ENCODE results near the gene ACAD9.
"Not testable (repeated sequence)": the region's sequence is repeated elsewhere in the genome, so short reads cannot be mapped to it uniquely, and the experiment has no call there.

ACAD9 gene

DNA sequence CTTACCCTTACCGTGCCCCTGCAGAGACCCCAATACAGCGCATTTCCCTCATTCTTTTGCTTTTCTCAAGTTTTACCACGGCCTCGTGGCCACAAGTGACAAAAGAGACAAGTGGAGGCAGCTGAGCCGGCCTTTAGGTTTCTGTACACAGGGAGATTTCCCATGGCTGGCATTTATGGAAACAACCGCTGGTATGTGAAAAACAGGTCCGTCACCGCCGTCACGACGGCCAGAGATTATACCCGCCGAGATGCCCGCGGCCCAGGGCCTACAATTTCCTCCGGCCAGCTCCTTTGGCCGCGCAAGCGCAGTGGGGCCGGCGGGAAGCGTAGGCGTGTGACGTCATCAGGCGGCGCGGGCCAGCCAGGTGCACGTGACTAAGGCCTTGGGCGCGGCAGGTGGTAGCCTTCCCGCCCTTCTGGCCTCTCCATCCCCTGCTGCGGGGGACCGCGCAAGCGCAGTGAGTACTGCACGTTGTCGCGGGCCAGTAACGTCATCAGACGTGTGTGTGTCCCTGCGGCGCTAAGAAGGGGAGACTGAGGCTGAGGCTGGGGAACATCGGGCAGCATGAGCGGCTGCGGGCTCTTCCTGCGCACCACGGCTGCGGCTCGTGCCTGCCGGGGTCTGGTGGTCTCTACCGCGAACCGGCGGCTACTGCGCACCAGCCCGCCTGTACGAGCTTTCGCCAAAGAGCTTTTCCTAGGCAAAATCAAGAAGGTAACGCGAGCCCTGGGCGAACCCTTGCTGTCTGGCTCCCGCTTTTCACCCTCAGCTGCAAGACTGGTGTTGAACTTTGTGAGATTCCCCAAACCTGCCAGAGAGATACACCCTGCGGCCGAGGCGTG lies at the start of gene ACAD9:
Gene ACAD9, plus strand, starts transcription at position 496 of the 845 bp plus-strand sequence. Its CDS starts 72 bp downstream, at position 568.
- peak; percentile 99 for DNase-seq

DNA sequence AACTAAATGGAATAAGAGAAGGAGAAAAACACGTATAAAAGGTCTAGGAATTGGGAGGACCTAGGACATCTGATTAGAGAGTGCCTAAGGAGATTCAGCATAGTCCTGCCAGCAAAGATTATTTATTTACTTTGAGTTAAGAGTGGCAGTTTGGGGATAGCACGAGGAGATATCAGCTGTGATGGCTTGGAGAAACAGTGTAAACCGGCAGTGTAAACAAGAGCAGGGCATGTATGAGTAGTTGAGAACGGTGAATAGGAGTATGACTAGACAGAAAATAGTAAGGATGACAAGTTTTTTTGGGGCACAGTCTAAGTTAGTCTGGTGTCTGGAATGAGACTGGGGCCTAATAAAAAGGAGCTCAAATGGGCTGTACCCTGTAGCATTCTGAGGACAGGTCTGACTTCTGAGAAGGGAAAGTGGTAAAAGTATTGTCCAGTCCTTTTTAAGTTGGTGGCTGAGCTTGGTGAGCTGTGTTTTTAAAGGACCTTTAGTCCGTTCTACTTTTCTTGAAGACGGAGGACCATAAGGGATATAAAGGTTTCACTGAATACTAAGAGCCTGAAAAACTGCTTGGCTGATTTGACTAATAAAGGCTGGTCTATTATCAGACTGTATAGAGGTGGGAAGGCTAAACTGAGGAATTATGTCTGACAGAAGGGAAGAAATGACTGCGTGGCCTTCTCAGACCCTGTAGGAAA lies 49.3 kb upstream of the ACAD9 start:
- DNase-seq: not testable (repeated sequence)

DNA sequence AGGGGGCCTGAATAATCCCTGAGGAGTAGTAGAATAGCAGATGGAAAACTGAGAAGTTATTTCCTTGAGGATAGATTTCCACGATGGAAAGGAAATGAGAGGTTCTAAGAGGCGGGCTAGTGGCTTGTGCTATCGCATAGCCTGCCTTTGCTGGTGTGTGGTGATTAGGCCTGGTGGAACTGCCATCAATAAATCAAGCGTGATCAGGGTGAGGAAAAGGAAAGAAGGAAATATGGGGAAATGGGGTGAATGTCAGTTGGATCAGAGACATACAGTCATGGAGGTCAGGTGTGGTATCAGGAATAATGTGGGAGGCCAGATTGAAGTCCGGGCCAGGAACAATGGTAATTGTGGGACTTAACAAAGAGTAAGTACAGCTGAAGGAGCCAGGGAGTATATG lies 48.7 kb upstream of the ACAD9 start:
- DNase-seq: not testable (repeated sequence)

DNA sequence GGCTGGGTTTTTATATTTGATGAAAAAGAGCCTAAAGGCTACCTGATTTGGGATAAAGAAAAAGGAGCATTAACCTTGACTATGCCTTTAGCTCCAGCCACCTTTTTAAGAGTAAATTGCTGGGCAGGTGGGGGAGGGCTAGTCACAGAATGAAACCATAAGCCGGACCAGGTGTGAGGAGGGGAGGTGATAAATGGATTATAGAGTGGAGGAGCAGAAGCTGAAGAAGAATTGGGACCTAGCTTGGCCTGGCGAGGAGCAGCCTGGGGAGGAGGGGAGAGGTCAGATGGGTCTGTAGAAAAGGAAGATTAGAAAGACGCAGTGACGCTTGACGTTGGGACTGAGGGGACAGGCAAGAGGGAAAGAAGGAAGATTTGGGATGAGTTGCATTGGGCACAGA lies 46.4 kb upstream of the ACAD9 start:
- not testable (repeated sequence) for DNase-seq

DNA sequence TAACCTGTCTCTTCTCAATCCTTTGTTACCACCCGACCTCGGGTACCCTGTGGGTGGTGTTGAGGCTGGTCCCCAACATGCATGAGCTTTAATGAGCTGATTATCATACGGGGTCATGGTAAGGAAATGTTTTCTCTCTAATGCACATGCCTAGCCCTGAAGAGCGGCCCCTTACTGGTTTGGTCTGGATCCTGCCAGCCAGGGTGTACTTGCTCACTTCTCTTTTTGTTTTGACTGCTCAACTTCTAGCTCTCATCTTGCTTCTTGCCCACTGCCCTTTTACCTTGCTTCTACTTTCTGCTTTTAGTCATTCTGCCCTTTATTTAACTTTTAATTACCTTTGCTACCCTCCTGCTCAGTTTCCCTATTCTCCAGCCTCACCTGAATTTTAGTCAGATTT lies 44.3 kb upstream of the ACAD9 start:
- no peak for DNase-seq

DNA sequence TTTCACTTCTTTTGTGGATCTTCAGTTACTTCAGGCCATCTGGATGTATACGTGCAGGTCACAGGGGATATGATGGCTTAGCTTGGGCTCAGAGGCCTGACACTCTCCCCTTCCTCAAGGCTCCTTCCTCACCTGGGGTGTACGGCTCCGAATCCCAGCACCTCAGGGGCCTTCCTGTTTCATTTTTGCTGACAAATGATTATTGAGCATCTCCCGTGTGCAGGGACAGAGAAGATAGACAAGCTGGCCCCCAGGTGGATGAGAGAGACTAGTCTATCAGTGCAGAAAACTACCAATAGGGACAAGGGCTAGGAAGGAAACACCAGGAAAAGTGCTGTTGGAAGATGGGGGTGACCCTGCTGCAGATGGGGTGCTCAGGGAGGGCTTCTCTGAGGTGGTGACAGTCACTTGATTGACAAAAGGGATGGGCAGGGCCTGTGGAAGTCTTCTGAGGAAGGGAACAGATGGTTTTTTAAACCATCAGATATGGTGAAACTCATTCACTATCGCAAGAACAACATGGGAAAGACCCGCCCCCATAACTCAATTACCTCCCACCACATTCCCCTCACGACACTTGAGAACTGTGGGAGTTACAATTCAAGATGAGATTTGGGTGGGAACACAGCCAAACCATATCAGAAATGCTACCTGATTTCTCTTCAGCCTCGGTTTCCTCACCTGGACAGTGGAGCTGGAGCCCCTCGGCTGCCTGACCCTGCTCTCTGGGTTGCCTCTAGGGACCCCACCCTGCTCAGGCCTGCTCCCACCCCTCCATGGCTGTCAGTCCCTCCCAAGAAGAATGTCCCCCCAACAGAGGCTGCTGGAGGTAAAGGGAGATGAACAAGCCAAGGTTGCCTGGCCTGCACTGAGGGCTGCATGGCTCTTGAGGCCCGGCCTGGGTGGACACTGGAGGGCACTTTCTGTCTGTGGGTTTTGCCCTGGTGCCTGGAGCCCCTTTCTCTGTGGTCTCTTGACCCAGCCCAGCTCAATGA lies 37.2 kb upstream of the ACAD9 start:
- no peak for DNase-seq

DNA sequence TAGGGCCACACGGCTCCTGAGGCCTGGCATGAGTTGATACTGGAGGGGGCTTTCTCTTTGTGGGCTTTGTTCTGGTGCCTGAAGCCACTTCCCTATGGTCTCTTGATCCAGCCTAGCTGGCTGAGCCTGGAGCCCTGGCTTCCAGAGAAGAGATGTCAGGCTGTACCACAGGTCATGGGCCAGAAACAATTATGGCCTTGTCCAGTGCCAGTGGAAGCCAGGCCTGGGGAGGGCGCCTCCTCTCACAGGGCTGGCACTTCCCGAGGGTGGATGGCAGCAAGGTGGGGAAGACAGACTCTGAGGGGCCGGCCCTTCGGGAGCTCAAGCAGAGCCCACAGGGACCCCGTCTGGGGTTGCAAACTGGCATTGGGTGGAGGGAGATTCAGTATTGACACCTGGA lies 34.9 kb upstream of the ACAD9 start:
- DNase-seq: no peak

DNA sequence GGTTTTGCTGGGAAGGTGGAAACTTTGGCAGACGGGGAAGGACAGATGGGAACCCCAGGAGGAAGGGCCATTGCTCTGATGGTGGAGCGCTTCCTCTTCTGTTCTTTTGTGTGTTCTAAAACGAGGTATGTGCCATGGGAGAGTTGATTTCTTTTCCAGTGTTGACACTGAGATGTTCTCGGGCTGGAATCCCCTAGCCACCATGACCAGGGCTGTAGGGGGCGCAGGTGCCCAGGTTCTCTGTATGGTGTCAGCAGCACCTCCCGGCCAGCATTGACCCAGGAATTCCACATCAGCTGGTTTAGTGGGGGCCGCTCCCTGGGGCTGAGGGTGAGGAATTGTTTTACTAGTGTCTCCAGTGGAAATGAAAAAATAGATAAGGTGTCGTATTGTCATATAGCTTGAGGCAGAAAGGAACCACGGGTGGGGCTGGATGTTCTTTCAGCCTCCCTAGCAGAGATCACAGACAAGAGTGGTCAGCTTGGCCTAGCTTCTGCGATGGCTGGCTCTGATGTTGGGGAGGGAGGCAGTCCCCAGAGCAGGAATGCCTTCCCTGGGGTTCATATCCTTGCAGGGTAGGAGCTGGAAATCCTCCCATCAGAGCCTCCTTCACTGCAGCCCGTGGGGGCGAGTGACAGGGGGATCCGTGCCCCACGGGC lies 34.2 kb upstream of the ACAD9 start:
- DNase-seq: no peak

DNA sequence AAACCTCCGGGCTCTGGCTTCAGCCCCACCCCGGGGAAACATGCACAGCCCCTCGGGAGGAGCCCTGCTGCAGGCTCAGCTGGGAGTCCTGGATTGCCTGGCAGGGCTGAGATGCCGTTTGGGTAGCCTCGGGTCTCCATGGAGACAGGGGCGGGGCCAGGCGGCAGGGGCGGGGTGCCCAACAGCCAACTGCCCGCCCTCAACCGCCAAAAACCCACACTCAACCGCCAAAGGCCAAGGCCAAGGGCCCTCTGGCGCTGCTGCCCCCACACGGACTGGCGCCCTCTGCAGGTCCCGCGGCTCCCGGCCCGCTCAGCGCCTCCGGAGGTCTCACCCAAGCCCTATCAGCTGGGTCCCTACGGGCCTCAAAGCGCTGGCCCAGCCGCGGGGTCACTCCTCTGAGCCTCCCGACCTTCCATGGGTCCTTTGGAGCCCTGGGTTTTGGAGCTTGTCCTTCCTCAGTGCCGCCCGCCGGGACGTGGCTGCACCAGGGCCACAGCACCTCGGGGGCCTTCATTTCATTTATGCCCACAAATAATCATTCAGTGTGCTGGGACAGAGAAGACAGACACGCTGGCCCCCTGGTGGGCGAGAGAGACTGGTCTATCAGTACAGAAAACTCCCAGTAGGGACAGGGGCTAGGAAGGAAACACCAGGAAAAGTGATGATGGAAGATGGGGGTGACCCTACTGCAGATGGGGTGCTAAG lies 33.5 kb upstream of the ACAD9 start:
- peak; percentile 77 for DNase-seq

DNA sequence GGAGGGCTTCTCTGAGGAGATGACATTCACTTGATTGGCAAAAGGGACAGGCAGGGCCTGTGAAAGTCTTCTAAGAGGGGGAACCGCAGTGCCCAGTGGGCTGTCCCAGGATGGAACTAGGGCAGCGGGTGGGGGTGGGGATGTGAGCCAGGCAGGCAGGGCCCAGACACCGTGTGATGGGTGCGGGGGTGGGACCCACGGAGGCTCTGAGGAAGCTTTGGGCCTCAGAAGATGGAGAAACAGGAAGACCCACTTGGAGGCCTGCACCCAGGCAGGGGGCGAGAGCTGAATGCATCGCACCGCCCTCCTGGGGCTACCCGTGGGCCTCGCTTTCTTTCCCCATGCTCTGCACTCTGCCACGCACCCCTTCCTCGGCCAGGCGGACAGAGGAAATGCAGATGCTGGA lies 32.9 kb upstream of the ACAD9 start:
- no peak for DNase-seq

DNA sequence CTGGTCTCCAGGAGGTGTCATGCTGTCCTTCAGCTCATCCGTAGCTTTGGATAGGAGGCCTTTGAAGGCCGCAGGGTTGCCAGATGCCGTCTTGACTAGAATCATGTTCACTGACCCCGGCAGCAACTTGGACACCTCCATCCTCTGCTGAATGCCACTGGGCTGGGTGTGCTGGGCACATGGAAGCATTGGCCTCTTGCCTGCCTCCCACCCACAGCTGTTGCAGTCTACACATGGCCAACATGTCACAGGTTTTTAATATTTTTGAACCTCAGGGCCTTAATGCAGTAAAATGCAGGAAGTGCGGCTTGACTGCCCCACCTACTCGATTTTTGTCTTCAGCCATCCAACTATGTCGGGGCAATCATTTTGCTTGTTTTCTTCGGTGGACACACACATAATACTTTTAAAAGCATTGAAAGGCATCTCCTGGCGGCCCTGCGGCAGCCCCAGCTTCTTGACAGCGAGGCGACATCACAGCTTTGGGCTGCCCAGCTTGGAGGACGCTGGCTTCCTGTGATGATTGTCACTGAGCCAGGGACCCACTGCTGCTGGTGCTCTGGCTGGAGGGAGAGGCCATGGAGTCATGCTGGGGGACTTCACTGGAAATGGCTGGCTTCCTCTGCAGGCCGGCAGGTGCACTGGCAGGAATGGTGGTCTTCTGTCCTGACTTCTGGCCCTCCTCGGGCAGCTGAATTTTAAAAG lies 31.6 kb upstream of the ACAD9 start:
- no peak for DNase-seq

DNA sequence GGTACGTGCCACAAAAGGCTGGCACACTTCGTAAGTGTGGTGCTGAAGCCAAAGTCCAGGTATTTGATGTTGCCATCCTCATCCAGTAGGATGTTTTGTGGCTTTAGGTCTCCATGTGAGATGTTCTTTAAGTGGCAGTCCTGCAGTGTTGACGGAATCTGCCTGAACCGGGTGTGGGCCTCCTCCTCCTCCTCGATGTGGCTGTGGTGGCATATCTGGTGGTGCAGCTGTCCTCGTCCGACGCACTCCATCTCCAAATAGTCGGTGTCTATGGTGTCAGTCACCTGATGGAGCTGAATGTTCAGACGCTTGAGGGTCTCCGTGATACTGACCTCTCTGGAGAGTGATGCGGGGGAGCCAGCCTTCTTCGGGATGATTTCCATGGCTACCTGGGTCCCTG lies 30.5 kb upstream of the ACAD9 start:
- DNase-seq: no peak

DNA sequence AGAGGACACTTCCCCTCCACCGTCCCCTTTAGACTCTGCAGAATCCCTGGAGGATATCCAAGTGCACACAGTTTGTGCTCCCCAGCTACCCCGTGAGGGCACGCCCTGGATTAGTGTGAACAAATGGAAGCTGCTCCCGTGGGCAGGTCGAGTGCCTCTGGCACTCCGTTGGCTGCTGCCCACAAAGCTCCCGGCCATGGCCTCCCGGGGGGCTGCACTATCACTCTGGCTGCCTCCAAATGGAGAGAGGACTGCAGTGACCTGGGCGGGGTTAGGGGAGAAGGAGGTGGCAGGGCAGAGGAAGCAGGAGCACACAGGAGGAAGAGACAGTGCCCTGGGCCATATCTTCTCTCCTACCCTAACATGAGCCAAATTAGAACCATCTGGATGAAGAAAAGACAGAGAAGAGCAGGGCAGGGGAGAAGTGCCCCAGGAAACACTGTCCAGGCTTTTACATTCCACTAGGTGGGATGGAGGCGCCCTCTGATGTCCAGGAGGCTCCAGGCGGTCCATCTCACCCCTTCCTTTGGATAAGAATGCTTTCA lies 29.4 kb upstream of the ACAD9 start:
- DNase-seq: no peak

DNA sequence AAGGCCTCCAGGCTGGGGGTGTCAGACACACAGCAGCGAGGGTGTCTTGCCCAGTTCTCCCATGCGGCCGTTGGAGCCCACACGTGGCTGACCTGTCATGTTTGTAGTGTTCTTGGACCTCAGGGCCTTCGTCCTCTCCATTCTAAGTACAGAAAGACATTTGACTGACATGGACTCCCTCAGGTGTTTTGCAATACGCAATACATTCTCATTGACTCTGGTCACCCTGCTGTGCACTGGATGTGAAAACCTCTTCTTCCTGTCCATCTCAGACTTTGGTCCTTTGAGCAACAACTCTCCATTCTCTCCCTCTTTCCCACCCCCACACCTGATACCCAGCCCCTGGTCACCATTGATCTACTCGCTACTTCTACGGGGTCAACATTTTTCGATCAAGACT lies 28.9 kb upstream of the ACAD9 start:
- no peak for DNase-seq

DNA sequence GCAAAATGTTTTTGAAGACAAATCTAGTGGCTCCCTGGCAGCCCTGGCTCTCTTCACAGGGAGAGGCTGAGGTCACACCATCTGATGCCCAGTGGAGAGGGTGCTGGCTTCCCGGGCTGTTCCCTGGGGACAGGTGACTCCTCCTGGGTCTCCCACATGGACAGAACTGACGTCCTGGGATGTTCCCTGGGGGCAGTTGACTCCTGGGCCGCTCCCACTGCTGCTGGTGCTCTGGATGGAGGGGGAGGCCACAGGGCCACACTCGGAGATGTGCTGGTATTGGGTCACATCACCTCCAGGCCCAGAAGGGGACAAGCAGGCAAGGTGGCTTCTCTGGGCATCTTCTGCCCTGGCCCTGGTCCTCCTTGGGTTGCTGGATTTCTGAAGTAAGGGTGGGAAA lies 27.8 kb upstream of the ACAD9 start:
- DNase-seq: no peak

DNA sequence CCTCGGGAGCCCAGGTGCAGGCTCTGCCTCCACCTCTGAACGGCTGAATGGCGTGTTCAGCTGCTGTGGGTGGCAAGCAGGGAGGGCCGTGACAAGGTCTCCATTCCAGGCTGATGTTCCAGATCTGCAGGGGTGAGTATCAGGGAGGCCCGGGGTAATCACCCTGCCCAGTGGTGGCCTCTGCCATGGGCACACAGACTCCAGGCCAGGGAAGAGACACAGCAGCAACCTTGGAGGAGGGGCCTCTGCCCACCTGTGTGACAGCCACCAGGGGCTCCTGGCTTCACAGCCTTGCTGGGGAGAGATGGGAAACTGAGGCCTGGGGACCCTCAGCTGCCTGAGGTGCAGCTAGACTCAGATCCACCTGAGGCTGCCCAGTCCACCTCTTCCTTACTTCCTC lies 25.6 kb upstream of the ACAD9 start:
- no peak for DNase-seq

DNA sequence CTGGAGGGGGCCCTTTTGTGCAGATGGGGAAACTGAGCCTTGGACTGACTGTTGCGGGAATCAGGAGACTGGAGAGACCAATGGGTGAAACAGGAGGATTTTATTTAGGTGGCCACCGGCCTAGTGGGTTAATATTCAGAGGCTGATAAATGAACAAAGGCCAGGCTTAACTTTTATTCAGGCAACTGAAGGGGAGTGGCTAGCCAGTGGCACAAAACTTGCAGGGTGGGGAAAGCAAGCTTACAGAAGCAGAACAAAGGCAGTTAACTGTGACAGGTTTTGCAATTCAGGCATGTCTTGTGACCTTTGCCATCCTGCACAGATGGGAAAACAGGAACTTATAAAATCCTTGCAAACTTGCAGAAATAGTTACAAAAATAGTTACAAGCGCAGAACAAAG lies 24.9 kb upstream of the ACAD9 start:
- DNase-seq: no peak

DNA sequence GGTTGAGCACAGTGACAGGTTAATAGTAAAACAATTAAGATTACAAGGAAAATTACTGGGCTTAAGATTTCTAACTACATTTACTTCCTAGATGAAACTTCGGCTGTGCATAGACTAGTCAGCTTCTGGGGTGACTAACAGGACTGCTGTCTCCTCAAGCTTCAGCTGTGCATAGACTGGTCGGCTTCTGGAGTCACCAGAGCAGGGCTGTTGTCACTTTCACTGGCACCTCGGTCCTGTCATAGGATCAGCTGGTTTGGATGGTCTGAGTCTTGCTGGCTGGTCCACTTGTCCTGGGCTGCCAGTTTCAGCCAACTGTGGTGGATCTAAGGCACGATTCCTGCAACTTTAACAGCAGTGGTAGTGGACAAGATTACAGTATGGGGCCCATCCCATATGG lies 23.9 kb upstream of the ACAD9 start:
- no peak for DNase-seq

DNA sequence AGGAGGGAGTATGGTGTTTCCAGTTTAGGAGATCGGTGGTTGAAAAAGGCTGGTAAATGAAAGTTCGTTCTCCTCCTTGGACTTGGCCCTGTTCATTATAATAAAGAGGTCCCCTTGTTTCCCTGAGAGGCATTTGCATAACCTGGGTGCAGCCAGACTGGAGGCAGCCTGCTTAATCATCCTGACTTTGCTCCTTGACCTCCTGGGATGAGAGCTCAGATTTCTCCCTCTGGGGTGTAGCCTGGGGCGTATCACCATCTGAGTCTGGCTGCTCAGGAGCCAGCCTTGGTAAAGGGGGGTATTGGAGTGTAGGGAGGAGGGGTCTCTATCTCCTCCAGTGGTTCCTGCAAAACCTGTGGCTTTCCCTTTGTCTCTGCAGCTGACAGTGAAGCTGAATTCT lies 21.3 kb upstream of the ACAD9 start:
- no peak for DNase-seq

DNA sequence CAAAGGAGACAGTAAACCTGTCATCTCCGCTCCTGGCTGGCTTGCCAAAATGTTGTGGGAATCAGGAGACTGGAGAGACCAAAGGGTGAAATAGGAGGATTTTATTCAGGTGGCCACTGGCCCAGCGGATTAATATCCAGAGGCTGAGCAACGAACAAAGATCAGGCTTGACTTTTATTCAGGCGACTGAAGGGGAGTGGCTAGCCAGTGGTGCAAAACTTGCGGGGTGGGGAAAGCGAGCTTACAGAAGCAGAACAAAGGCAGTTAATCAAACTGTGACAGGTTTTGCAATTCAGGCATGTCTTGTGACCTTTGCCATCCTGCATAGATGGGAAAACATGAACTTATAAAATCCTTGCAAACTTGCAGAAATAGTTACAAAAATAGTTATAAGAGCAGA lies 19.8 kb upstream of the ACAD9 start:
- no peak for DNase-seq

DNA sequence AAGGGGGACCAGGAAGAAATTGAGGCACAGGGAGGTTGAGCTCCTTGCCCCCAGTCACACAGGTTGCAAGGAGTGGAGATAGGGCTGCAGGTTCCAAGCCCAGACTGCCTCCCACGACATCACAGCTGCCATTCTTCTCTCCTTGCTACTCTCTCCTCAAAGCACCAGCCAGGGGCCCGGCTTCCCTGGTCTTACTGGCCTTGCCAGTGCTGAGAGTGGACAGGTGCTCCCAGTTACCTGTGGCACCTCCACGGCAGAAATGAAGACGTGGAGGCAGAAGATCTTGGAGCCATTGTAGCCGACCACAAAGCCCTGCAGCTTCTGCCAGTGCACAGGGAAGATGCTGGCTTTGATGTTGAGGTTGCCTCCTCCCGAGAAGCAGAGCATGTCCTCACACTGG lies 17.9 kb upstream of the ACAD9 start:
- DNase-seq: no peak

Data from activated CD4-positive, CD25-positive, alpha-beta regulatory T cell treated with anti-CD3 and anti-CD28 coated beads, Interleukin-2, amount 50 U/mL, for 72 hours (primary cell).